HG02588 (cell line): Measurements from ENCODE around the gene ZNF333.
"Not testable (repeated sequence)": the region's sequence is repeated elsewhere in the genome, so short reads cannot be mapped to it uniquely, and the experiment has no call there.

ENCODE experiments used
- ATAC-seq: cut with Tn5 transposase; IDR thresholded peaks from one replicate; pipeline ENCODE4 v1.9.1; 2021; ENCODE audit warnings: mild to moderate bottlenecking, moderate library complexity; ENCODE audit not compliant: unreplicated experiment

Gene ZNF333

GRCh38 chr19:14695471-14695870 is 5.6 kb downstream of the ZNF333 start:
- no peak for ATAC-seq

GRCh38 chr19:14699641-14700040 is 9.8 kb downstream of the ZNF333 start:
- no peak for ATAC-seq

- no peak for ATAC-seq
Measured at GRCh38 chr19:14700711-14701375, 11.0 kb downstream of the ZNF333 start.

GRCh38 chr19:14703833-14704232 is 14.0 kb downstream of the ZNF333 start:
- no peak for ATAC-seq

- ATAC-seq, result no peak
Measured at GRCh38 chr19:14704450-14704849, 14.6 kb downstream of the ZNF333 start.

- no peak for ATAC-seq
Measured at GRCh38 chr19:14715841-14716240, 26.0 kb downstream of the ZNF333 start.

GRCh38 chr19:14718522-14719116 is 28.8 kb downstream of the ZNF333 start:
- no peak for ATAC-seq

GRCh38 chr19:14719162-14719561 is 29.3 kb downstream of the ZNF333 start:
- no peak for ATAC-seq

- no peak for ATAC-seq
Measured at GRCh38 chr19:14722127-14722526, 32.3 kb downstream of the ZNF333 start.

GRCh38 chr19:14728595-14728994 is 38.7 kb downstream of the ZNF333 start:
- ATAC-seq, result no peak

GRCh38 chr19:14731200-14731599 is 41.4 kb downstream of the ZNF333 start:
- no peak for ATAC-seq

- no peak for ATAC-seq
Measured at GRCh38 chr19:14732510-14732909, 42.7 kb downstream of the ZNF333 start.

- ATAC-seq, result no peak
Measured at GRCh38 chr19:14733574-14733973, 43.7 kb downstream of the ZNF333 start.

- ATAC-seq, result no peak
Measured at GRCh38 chr19:14735915-14736314, 46.1 kb downstream of the ZNF333 start.

- ATAC-seq, result no peak
Measured at GRCh38 chr19:14746886-14747285, 57.0 kb downstream of the ZNF333 start.

- ATAC-seq, result no peak
Measured at GRCh38 chr19:14748601-14749000, 58.8 kb downstream of the ZNF333 start.

GRCh38 chr19:14758816-14759215 is 69.0 kb downstream of the ZNF333 start:
- no peak for ATAC-seq

- ATAC-seq, result no peak
Measured at GRCh38 chr19:14761607-14762006, 71.8 kb downstream of the ZNF333 start.

- ATAC-seq, result no peak
Measured at GRCh38 chr19:14762111-14762510, 72.3 kb downstream of the ZNF333 start.

GRCh38 chr19:14763497-14764145 is 73.8 kb downstream of the ZNF333 start:
- ATAC-seq, result no peak

- no peak for ATAC-seq
Measured at GRCh38 chr19:14764401-14764800, 74.6 kb downstream of the ZNF333 start.

- not testable (repeated sequence) for ATAC-seq
Measured at GRCh38 chr19:14765403-14765802, 75.6 kb downstream of the ZNF333 start.
